Amniotic stem cell (primary cell): ENCODE results near the gene LRIG3.
"Not testable (repeated sequence)": the region's sequence is repeated elsewhere in the genome, so short reads cannot be mapped to it uniquely, and the experiment has no call there.

ENCODE experiments used
- DNase-seq: peaks from one replicate; lab custom pipeline; 2025; lab: John Stamatoyannopoulos, UW

Gene LRIG3

DNA sequence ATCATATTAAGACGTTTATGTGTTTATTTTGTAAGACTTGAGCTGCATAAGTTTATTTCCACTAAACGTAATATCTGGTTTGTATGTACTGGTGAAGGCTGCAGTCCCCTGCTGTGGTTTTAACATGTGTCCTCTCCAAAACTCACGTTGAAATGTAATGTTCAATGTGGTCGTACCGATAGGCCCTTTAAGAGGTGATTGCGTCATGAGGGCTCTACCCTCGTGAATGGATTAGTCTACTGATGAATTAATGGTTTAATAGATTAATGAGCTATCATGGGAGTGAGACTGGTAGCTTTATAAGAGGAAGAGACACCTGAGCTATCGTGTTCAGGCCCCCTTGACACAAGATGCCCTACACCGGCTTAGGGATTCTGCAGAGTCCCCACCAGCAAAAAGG, 14.9 kb downstream of the LRIG3 start:
- DNase-seq = no peak

DNA sequence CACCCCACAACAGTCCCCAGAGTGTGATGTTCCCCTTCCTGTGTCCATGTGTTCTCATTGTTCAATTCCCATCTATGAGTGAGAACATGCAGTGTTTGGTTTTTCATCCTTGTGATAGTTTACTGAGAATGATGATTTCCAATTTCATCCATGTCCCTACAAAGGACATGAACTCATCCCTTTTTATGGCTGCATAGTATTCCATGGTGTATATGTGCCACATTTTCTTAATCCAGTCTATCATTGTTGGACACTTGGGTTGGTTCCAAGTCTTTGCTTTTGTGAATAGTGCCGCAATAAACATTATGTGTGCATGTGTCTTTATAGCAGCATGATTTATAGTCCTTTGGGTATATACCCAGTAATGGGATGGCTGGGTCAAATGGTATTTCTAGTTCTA, 17.6 kb downstream of the LRIG3 start:
- not testable (repeated sequence) for DNase-seq

- DNase-seq = no peak
Observed at GRCh38 chr12:58901664-58902063, 18.6 kb downstream of the LRIG3 start.

- DNase-seq = no peak
Observed at GRCh38 chr12:58897969-58898368, 22.3 kb downstream of the LRIG3 start.

GRCh38 chr12:58896278-58896677, 24.0 kb downstream of the LRIG3 start:
- DNase-seq = no peak

DNA sequence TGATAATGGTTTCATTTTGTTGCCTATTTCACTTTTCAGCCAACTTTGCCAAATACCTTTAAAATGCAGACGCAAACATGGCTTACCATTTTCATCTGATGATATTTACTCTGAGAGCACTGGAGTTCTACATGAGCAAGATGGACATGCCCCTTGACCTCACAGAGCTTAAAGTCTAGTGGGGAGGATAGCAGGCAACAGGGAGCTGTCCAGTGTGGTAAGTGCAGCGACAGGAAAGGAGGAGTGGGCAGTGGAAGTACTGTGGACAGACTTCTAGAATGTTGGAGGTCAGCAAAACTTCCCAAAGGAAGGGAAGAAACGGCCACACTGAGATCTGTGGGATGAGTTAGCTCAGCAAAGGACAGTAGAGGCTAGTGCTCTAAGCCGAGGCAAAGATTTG, 25.3 kb downstream of the LRIG3 start:
- DNase-seq = no peak

- DNase-seq = no peak
Observed at GRCh38 chr12:58894040-58894439, 26.3 kb downstream of the LRIG3 start.

DNA sequence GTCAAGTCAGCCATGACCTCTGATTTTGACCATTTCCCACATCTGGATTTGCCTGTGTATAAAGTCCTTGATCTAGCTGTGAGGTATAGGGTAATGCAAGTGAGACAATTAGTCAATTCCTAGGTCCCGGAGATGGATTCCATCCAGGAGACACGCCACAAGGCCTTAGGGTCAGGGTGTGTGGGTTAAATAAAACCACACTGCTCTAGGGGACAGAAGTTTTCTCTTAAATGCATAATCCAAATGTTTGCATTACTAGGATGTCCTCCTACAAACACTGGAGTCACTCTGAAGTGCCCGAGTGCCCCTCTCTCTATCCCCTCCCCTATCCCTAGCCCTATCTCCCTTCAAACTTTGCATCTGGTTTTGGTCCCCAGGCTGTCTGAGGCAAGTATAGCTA, 26.8 kb downstream of the LRIG3 start:
- DNase-seq = no peak

DNA sequence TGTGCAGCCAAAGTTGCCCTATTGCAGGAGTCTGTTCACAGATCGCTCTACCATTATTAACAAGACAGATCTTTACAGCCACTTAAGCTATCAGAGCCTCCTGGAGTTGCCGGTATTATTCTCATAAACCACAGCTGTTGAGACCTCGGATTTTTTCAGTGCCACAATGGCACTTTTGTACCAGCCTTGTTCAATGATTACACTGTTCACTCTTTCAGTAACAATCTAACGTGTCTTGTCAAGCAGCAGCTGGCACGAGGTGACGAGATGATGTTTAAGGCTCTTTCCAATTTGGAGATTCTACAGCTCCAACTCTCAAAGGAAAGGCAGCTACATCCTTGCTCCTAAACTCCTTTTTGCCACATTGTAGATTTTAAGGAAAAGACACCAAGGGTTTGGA, 30.7 kb downstream of the LRIG3 start:
- no peak for DNase-seq

- DNase-seq = no peak
Observed at GRCh38 chr12:58888131-58888783, 32.0 kb downstream of the LRIG3 start.

DNA sequence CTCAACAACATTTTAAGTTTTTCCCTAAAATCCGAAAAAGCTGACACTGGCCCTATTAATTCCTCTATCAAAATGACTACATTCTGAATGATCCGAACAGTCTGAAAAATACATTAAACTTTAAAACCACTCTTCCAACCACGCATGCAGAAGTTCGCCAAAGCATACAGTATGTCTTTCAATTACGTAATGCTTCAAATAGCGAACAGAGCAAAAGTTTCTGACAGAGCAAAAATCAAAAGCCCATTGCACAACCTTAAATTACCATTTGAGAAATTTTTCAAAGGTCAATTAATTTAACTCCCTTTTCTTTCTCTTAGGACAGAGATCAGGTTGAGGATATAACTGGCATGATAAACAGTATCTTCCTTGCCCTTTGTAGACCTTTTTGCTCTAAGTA, 33.2 kb downstream of the LRIG3 start:
- no peak for DNase-seq

DNA sequence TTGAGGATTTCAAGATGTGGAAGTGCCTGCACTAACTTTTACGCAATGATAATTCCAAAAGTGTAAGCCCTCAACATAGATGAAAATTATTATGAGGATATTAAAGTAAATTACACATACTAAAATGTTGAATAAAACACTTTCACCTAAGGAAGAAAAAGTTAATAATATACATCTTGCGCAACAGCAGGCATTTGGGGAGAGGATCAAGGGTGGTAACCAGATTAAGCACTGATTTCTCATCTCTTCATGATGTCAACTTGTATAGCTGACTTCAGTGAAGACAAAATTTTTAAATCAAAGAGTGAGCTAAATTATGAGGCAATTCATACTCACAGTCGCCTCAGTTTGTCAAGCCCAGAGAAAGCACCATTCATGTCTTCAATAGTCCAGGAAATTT, 33.8 kb downstream of the LRIG3 start:
- DNase-seq = no peak

- DNase-seq = no peak
Observed at GRCh38 chr12:58884916-58885315, 35.4 kb downstream of the LRIG3 start.

- DNase-seq = no peak
Observed at GRCh38 chr12:58883576-58884334, 36.5 kb downstream of the LRIG3 start.

DNA sequence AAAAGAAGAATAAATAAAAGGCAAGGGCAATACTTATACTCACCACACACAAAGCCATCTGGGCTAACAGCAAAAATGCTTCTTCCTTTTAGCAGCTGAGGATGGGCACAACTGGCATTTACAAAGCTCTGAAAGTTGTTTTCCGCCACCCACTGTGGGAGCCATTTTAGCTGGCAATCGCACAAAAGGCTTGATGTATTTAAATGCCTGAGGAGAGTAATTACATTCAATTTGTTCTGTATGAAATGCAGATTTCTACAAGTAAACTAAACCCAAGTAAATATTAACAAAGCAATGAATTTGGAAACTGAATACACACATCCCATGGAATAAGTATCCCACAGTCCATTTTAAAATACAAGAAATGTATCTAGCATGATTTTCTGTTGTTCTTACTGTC, 37.5 kb downstream of the LRIG3 start:
- DNase-seq = no peak

DNA sequence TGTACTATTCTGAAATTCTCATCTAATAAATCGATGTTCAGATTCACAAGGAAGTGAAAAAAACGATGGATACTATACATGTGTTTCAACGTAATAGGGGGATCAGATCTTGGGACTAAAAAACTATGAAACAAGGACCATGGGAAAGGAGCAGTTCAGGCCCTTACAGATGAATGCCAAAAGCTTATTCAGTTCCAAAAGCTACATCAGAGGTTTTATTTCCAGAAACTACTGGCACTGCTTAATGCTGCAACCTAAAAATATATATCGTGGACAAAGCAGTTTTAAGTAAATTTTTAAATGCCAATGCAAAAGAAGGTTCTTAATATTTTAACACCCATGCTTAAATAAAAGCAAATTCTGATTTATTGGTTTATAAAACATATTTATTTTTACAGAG, 38.5 kb downstream of the LRIG3 start:
- no peak for DNase-seq

GRCh38 chr12:58880639-58881038, 39.7 kb downstream of the LRIG3 start:
- no peak for DNase-seq

- no peak for DNase-seq
Observed at GRCh38 chr12:58877243-58877743, 43.0 kb downstream of the LRIG3 start.

DNA sequence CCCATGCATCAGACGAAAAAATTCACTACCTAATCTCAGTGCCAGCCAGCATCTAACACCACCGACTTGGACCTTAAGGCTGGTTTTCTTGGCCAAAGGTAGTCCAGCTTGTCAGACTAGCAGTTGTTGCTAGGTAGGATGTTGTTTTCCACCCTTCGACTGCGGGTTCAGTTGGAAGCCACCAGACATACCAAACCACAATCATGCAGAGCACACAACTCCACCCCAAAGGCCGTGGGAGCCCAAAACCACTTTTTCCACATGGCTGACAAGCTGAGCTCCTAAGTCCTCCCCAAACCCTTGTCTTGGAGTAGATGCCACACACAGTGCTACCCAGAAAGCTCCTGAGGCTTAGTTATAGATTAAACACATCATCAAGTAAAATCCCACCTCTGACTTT, 46.8 kb downstream of the LRIG3 start:
- no peak for DNase-seq

DNA sequence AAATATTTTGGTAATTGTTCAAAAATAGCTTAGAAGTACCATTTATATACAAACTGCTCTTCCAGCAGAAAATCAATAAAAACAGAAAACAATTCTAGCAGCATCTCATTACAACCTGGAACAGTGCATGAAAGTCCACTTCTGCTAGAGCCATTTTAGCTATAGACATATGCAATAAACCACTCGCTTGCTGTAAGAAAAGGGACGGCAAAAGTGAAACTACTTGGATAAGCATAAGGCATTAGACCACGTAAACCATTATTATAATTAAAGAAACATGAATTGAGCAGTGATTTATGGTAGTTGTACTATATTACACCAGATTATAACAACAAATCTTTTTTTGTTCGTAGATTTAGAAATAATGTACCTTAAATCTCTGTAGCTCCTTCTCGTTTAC, 48.7 kb downstream of the LRIG3 start:
- DNase-seq = no peak

- no peak for DNase-seq
Observed at GRCh38 chr12:58870595-58870994, 49.7 kb downstream of the LRIG3 start.

- no peak for DNase-seq
Observed at GRCh38 chr12:58860788-58861240, 59.5 kb downstream of the LRIG3 start.

- no peak for DNase-seq
Observed at GRCh38 chr12:58860056-58860787, 60.1 kb downstream of the LRIG3 start.
